Upper lobe of left lung (tissue), 4 donors: ENCODE results near the gene MYO16.

ENCODE experiments used
- CTCF ChIP-seq, 6 experiments: fragments of 450-650 bp in 4 of 6; fragments of 200-600 bp in 2 of 6; sonication (generic) in 2 of 6; IDR thresholded peaks; one replicate each; pipeline ENCODE4 v1.5.1; 2016 to 2019; ENCODE audit warnings: antibody characterized with exemption in 6 of 6
- EP300 ChIP-seq, 4 donors: sonication (generic); formaldehyde crosslinking; IDR thresholded peaks; one replicate each; pipeline ENCODE4 v1.5.1; 2017; ENCODE audit warnings: antibody characterized with exemption in 4 of 4, control low read depth in 2 of 4
- POLR2A ChIP-seq, 4 donors: fragments of 450-650 bp; IDR thresholded peaks; one replicate each; pipeline ENCODE4 v1.5.1; 2016 to 2017; ENCODE audit warnings: antibody characterized with exemption in 4 of 4, mild to moderate bottlenecking in 2 of 4
- POLR2AphosphoS5 ChIP-seq, 2 donors: sonication (generic); formaldehyde crosslinking; IDR thresholded peaks; one replicate each; pipeline ENCODE4 v1.5.1; 2017; ENCODE audit warnings: antibody characterized with exemption in 2 of 2

- TF ChIP-seq CTCF (IDR thresholded peaks at IDR 0.05) (no peak), EP300 (IDR thresholded peaks at IDR 0.05) (no peak), POLR2A (IDR thresholded peaks at IDR 0.05) (no peak), POLR2AphosphoS5 (IDR thresholded peaks at IDR 0.05) (no peak)
Measured at GRCh38 chr13:109002934-109003333, 373.5 kb downstream of the MYO16 start.
